Measurements from ENCODE around the gene SLC16A14. TPM values are rescaled to one million over a fixed set of nuclear protein-coding genes. Genes with fewer than 3 reads are reported as not detected.

SLC16A14 gene
- total RNA-seq, 1 donor from 2014 or later = 2.2 TPM

GRCh38 chr2:230042195-230042594 is 26.5 kb downstream of the SLC16A14 start:
- H3K36me3 ChIP-seq = no peaks in the 10 kb centered on the region
- no peaks in the 10 kb centered on the region for H3K27me3 ChIP-seq (ENCODE audit: low read depth)
- DNase-seq = no peak
- no peak for TF ChIP-seq CTCF (IDR thresholded peaks at IDR 0.05)
- no peaks in the 10 kb centered on the region for H3K9me3 ChIP-seq
- intact Hi-C loops (cut with DNase I) = no loop called here
- ATAC-seq = no peak
- no peak overlapping the region for H3K27ac ChIP-seq
- H3K4me3 ChIP-seq = no peak overlapping the region
- no peaks in the 10 kb centered on the region for H3K4me1 ChIP-seq

GRCh38 chr2:230023313-230023712 is 45.4 kb downstream of the SLC16A14 start:
- TF ChIP-seq CTCF (IDR thresholded peaks at IDR 0.05) = no peak
- no peaks in the 10 kb centered on the region for H3K9me3 ChIP-seq
- no peak overlapping the region for H3K27ac ChIP-seq
- H3K4me3 ChIP-seq = no peak overlapping the region
- H3K4me1 ChIP-seq = no peaks in the 10 kb centered on the region
- intact Hi-C loops (cut with DNase I) = no loop called here
- ATAC-seq (no peak), DNase-seq (no peak)
- no peaks in the 10 kb centered on the region for H3K36me3 ChIP-seq
- H3K27me3 ChIP-seq (ENCODE audit: low read depth) = no peaks in the 10 kb centered on the region

GRCh38 chr2:230019742-230020141 is 49.0 kb downstream of the SLC16A14 start:
- no peak overlapping the region for H3K27ac ChIP-seq
- no peaks in the 10 kb centered on the region for H3K36me3 ChIP-seq
- no peak overlapping the region for H3K4me3 ChIP-seq
- TF ChIP-seq CTCF (IDR thresholded peaks at IDR 0.05) = no peak
- H3K4me1 ChIP-seq = no peaks in the 10 kb centered on the region
- H3K27me3 ChIP-seq (ENCODE audit: low read depth) = no peaks in the 10 kb centered on the region
- H3K9me3 ChIP-seq = no peaks in the 10 kb centered on the region
- intact Hi-C loops (cut with DNase I) = no loop called here
- ATAC-seq (no peak), DNase-seq (no peak)

GRCh38 chr2:230018153-230018552 is 50.6 kb downstream of the SLC16A14 start:
- no peak for TF ChIP-seq CTCF (IDR thresholded peaks at IDR 0.05)
- intact Hi-C loops (cut with DNase I) = no loop called here

GRCh38 chr2:230016844-230017243 is 51.9 kb downstream of the SLC16A14 start:
- ATAC-seq = no peak
- intact Hi-C loops (cut with DNase I) = no loop called here
- Histone ChIP-seq H3K27ac (no peak overlapping the region), H3K9me3 (no peaks in the 10 kb centered on the region), H3K4me1 (no peaks in the 10 kb centered on the region), H3K27me3 (ENCODE audit: low read depth) (no peaks in the 10 kb centered on the region), H3K4me3 (no peak overlapping the region), H3K36me3 (no peaks in the 10 kb centered on the region)
- TF ChIP-seq CTCF (IDR thresholded peaks at IDR 0.05) = no peak
- DNase-seq = no peak

More at GRCh38 chr2:230018153-230018552, 50.6 kb downstream of the SLC16A14 start:
- no peak overlapping the region for H3K4me3 ChIP-seq
- no peak overlapping the region for H3K27ac ChIP-seq
- no peaks in the 10 kb centered on the region for H3K4me1 ChIP-seq
- H3K36me3 ChIP-seq = no peaks in the 10 kb centered on the region
- DNase-seq (no peak), ATAC-seq (no peak)
- H3K9me3 ChIP-seq = no peaks in the 10 kb centered on the region
- no peaks in the 10 kb centered on the region for H3K27me3 ChIP-seq (ENCODE audit: low read depth)
